ENCODE results near the gene ZNF714. TPM values are rescaled to one million over a fixed set of nuclear protein-coding genes. Genes with fewer than 3 reads are reported as not detected.

Gene ZNF714
- total RNA-seq, 1 donor from 2014 or later, result 7.3 TPM

GRCh38 chr19:21149877-21150276 is 67.9 kb downstream of the ZNF714 start:
- no peak overlapping the region for H3K4me3 ChIP-seq
- peaks cover 62% of the 10 kb centered on the region for H3K36me3 ChIP-seq
- no peak for TF ChIP-seq CTCF (IDR thresholded peaks at IDR 0.05)

GRCh38 chr19:21151460-21151859 is 69.5 kb downstream of the ZNF714 start:
- Histone ChIP-seq H3K27me3 (ENCODE audit: low read depth) (no peaks in the 10 kb centered on the region), H3K9me3 (no peaks in the 10 kb centered on the region), H3K27ac (no peak overlapping the region), H3K4me1 (no peaks in the 10 kb centered on the region), H3K36me3 (peaks cover 51% of the 10 kb centered on the region), H3K4me3 (no peak overlapping the region)
- intact Hi-C loops (cut with DNase I), result no loop called here
- ATAC-seq (no peak), DNase-seq (no peak)
- no peak for TF ChIP-seq CTCF (IDR thresholded peaks at IDR 0.05)

More at GRCh38 chr19:21149877-21150276, 67.9 kb downstream of the ZNF714 start:
- no peak for ATAC-seq
- Histone ChIP-seq H3K4me1 (peaks cover 3% of the 10 kb centered on the region), H3K27me3 (ENCODE audit: low read depth) (no peaks in the 10 kb centered on the region), H3K27ac (no peak overlapping the region), H3K9me3 (no peaks in the 10 kb centered on the region)
- intact Hi-C loops (cut with DNase I), result no loop called here
- no peak for DNase-seq

GRCh38 chr19:21158523-21159135 is 76.6 kb downstream of the ZNF714 start:
- Histone ChIP-seq H3K4me1 (peaks cover 3% of the 10 kb centered on the region), H3K27me3 (ENCODE audit: low read depth) (no peaks in the 10 kb centered on the region), H3K36me3 (peaks cover 18% of the 10 kb centered on the region), H3K4me3 (no peak overlapping the region), H3K9me3 (peaks cover 14% of the 10 kb centered on the region), H3K27ac (no peak overlapping the region)
- intact Hi-C loops (cut with DNase I), result no loop called here
- no peak for TF ChIP-seq CTCF (IDR thresholded peaks at IDR 0.05)
- no peak for DNase-seq
- ATAC-seq, result no peak

- no peak for TF ChIP-seq CTCF (IDR thresholded peaks at IDR 0.05)
These were observed 82.5 kb downstream of the ZNF714 start for GRCh38 chr19:21164541-21164940.

GRCh38 chr19:21166436-21166835 is 84.4 kb downstream of the ZNF714 start:
- no peak overlapping the region for H3K4me3 ChIP-seq
- H3K36me3 ChIP-seq, result peaks cover 62% of the 10 kb centered on the region
- ATAC-seq (no peak), DNase-seq (no peak)
- H3K9me3 ChIP-seq, result no peaks in the 10 kb centered on the region
- no peaks in the 10 kb centered on the region for H3K27me3 ChIP-seq (ENCODE audit: low read depth)
- TF ChIP-seq CTCF (IDR thresholded peaks at IDR 0.05), result no peak
- no peak overlapping the region for H3K27ac ChIP-seq
- H3K4me1 ChIP-seq, result no peaks in the 10 kb centered on the region
- intact Hi-C loops (cut with DNase I), result no loop called here

More at GRCh38 chr19:21164541-21164940, 82.5 kb downstream of the ZNF714 start:
- peaks cover 5% of the 10 kb centered on the region for H3K9me3 ChIP-seq
- no peak overlapping the region for H3K27ac ChIP-seq
- intact Hi-C loops (cut with DNase I), result no loop called here
- peaks cover 52% of the 10 kb centered on the region for H3K36me3 ChIP-seq
- DNase-seq (no peak), ATAC-seq (no peak)
- H3K27me3 ChIP-seq (ENCODE audit: low read depth), result no peaks in the 10 kb centered on the region
- H3K4me1 ChIP-seq, result no peaks in the 10 kb centered on the region
- no peak overlapping the region for H3K4me3 ChIP-seq

Other genes with a start within 250 kb of the ZNF714 start
- gene ZNF85, start 159.0 kb upstream of the ZNF714 start, total RNA-seq, result 4.2 TPM
- 17.8 TPM for gene ZNF430, start 61.5 kb upstream of the ZNF714 start, total RNA-seq
- 30.5 TPM for gene ZNF431, start 59.8 kb downstream of the ZNF714 start, total RNA-seq
- gene ZNF708, start 247.2 kb downstream of the ZNF714 start, total RNA-seq, result 17.0 TPM

All from lower lobe of right lung (tissue), 2 donors.